GM19395 (cell line): ENCODE data around the gene STK10.
"Not testable (repeated sequence)": the region's sequence is repeated elsewhere in the genome, so short reads cannot be mapped to it uniquely, and the experiment has no call there.

Source experiments
- ATAC-seq: cut with Tn5 transposase; IDR thresholded peaks from one replicate; pipeline ENCODE4 v1.9.1; 2021; ENCODE audit warnings: mild to moderate bottlenecking, moderate library complexity; ENCODE audit not compliant: unreplicated experiment

STK10 gene

GRCh38 chr5:172167895-172168294 lies 20.1 kb downstream of the STK10 start:
- no peak for ATAC-seq

GRCh38 chr5:172166030-172166826 lies 21.8 kb downstream of the STK10 start:
- ATAC-seq: no peak

DNA sequence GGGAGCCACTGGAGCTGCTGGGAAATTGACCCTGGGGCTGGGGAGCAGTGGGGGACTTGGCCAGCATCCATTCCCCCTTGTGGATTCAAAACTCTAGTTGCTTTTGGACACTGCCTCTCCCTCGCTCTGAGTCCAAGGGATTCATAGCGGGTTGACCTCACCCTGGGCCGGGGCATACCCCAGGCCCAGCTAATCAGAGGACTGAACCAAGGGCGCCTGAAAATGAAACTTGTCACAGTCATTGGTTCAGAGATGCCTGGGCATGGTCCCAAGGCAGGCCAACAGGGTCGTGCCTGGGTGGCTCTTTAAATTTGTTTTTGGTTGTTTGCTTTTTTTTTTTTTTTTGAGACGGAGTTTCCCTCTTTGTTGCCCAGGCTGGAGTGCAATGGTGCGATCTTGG lies 22.6 kb downstream of the STK10 start:
- ATAC-seq: peak; percentile 53

- ATAC-seq: no peak
These were observed 23.2 kb downstream of the STK10 start for GRCh38 chr5:172164769-172165212.

DNA sequence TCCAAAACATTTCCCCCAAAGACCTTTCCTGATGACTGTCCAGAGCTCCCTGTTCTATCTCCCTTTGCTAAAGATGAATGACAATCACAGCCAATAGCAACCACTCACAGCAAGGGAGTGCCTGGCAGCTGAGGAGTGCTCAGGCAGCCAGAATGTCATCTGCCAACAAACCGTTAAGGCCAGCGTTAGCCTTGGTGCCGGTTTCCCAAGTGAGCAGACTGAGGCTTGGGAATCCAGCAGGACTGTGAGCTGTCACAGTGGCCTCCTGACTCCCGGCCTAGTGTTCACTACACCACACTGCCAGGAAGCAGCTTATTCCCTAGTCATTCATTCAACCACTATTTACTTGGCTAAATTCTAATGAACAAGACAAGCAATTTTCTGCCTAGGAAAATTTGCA lies 24.7 kb downstream of the STK10 start:
- no peak for ATAC-seq

DNA sequence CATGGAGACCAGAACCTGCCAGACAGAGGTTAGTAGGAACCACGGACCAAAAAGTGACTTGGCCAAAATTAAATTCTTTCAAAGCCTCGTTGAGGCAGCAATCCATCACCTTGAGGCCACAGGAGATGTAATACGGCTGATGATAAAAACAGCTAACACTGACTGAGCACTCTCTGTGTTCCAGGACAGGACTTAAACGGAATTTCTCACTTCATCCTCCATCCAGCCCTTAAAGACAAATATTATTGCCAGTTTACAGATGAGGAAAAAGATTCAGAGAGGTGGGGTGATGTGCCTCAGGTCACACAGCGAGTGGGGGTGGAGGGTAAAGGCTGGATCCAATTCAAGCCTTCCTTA lies 25.1 kb downstream of the STK10 start:
- ATAC-seq: no peak

- ATAC-seq: no peak
These were observed 25.6 kb downstream of the STK10 start for GRCh38 chr5:172162323-172162986.

DNA sequence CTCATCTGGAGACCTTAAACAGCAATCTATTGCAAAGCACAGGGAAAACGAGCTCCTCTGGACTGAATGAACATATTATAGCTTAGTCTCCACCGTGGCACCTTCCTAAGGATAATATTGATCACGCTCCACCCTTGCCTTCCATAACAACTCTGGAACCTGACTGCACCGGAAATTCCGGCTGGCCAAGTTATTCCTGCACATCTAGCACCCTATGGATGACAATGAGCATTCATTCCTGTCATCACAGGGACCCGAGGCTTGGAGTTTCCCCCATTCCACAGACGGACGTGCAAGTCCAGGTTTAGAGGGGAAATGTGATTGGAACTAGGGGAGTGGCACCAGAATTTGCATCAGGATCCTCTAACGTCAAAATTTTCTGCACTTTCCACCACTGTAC lies 27.5 kb downstream of the STK10 start:
- no peak for ATAC-seq

DNA sequence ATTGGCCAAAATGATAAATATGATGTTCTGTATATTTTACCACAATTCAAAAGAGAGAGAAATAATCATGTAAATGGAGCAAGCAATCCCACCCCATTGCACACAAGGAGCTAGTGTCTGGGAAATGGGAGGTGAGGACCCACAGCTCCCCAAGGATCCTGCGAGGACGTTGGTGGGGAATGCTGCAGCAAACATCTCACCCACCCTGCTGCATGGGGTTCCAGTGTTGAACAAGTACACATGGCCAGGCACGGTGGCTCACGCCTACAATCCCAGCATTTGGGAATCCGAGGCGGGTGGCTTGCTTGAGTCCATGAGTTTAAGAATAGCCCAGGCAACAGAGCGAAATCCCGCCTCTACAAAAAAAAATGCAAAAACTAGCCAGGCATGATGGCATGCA lies 29.0 kb downstream of the STK10 start:
- no peak for ATAC-seq

- ATAC-seq: no peak
These were observed 31.5 kb downstream of the STK10 start for GRCh38 chr5:172156541-172156994.

DNA sequence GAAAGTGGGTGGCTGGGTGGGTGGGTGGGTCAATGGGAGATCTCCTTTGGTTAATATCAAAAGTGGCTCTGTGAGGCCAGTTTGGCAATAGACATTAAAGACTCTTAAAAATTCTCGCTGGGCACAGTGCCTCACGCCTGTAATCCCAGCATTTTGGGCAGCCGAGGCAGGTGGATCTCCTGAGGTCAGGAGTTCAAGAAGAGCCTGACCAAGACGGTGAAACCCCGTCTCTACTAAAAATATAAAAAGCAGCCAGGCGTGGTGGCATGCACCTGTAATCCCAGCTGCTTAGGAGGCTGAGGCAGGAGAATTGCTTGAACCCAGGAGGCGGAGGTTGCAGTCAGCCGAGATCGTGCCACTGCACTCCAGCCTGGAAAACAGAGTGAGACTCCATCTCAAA lies 32.9 kb downstream of the STK10 start:
- ATAC-seq: not testable (repeated sequence)

GRCh38 chr5:172153695-172154094 lies 34.3 kb downstream of the STK10 start:
- ATAC-seq: no peak

GRCh38 chr5:172151661-172152210 lies 36.3 kb downstream of the STK10 start:
- ATAC-seq: no peak

- peak; percentile 78 for ATAC-seq
These were observed 37.3 kb downstream of the STK10 start for GRCh38 chr5:172150514-172151425.

DNA sequence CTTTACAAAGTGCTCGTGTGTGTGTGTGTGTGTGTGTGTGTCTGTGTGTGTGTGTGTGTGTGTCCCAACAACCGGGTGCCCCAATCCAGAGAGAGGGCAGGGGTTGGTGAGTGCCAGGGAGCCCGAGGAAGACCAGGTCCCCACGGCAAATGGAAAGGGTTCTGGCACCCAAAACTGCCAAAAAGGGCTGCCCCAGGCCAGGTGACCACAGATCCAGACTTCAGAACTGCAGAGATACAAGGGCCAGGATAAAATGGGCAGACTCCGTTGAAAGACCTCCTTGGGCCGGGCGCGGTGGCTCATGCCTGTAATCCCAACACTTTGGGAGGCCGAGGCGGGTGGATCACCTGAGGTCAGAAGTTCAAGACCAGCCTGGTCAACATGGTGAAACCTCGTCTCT lies 38.5 kb downstream of the STK10 start:
- not testable (repeated sequence) for ATAC-seq

- no peak for ATAC-seq
These were observed 39.0 kb downstream of the STK10 start for GRCh38 chr5:172149073-172149472.

GRCh38 chr5:172148381-172148780 lies 39.6 kb downstream of the STK10 start:
- no peak for ATAC-seq

- no peak for ATAC-seq
These were observed 40.2 kb downstream of the STK10 start for GRCh38 chr5:172147857-172148256.

DNA sequence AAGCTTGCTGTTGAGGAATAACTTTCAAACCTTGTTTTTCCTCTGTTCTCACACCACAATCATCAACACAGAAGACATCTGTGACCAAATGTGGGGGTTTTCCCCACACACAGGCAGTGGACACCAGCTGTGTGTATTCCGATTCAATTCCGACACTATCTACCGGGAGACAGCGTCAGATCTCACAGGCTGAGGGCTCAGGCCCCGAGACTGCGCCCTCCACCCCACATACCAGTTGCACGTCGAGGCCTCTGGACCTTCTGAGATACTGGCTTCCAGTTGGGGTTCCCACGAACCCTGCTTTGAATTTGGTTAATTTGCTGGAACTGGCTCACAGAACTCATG lies 41.3 kb downstream of the STK10 start:
- no peak for ATAC-seq

- no peak for ATAC-seq
These were observed 41.9 kb downstream of the STK10 start for GRCh38 chr5:172145870-172146747.
